PC-3 (cell line): ENCODE results near the gene NAA25. TPM values are rescaled to one million over a fixed set of nuclear protein-coding genes. Genes with fewer than 3 reads are reported as not detected.

Experiments
- ATAC-seq: fragments of 200-7000 bp; cut with Tn5 transposase; 2 replicates; pipeline ENCODE4 v1.9.1; 2020; ENCODE audit warnings: mild to moderate bottlenecking, moderate library complexity
- BruUV-seq: library from RNA; stranded (reverse); fragments of 400-500 nt; replicated peaks from 2 replicates; lab custom pipeline; 2021; lab: Mats Ljungman, UMichigan
- CTCF ChIA-PET: fragments of 300-600 bp; sonication (Branson Sonifier 250); formaldehyde crosslinking; loops from one replicate; lab custom pipeline; 2022; ENCODE audit warnings: antibody characterized with exemption; lab: Charles Lee
- POLR2A ChIA-PET: fragments of 300-600 bp; sonication (Branson Sonifier 250); formaldehyde crosslinking; loops from one replicate; lab custom pipeline; 2022; ENCODE audit warnings: antibody characterized with exemption; ENCODE audit not compliant: unreplicated experiment; lab: Charles Lee
- DNase-seq: peaks from one replicate; pipeline ENCODE4 v3.0.0-alpha.2; 2015
- H2AFZ ChIP-seq: fragments of 300-600 bp; sonication (generic); 2 replicates; pipeline ENCODE4 v1.6.0; 2016; ENCODE audit warnings: antibody characterized with exemption, low read length
- H3F3A ChIP-seq: fragments of 300-600 bp; sonication (generic); one replicate; pipeline ENCODE4 v1.6.0; 2017; ENCODE audit warnings: antibody characterized with exemption, low read length, control low read depth, mild to moderate bottlenecking; ENCODE audit not compliant: unreplicated experiment
- H3K27ac ChIP-seq: fragments of 300-600 bp; sonication (generic); 2 replicates; pipeline ENCODE4 v1.5.1; 2016; ENCODE audit warnings: mild to moderate bottlenecking, low read length
- H3K27me3 ChIP-seq: fragments of 300-600 bp; sonication (generic); 2 replicates; pipeline ENCODE4 v1.6.1; 2016; ENCODE audit warnings: low read length, mixed read lengths
- H3K36me3 ChIP-seq: fragments of 300-600 bp; sonication (generic); 2 replicates; pipeline ENCODE4 v1.6.1; 2016; ENCODE audit warnings: low read depth, mixed run types, low read length, mixed read lengths
- H3K4me1 ChIP-seq: fragments of 300-600 bp; sonication (generic); 2 replicates; pipeline ENCODE4 v1.5.1; 2016; ENCODE audit warnings: low read length; ENCODE audit not compliant: insufficient read depth
- H3K4me2 ChIP-seq: fragments of 300-600 bp; sonication (generic); 2 replicates; pipeline ENCODE4 v1.6.0; 2016; ENCODE audit warnings: low read length
- H3K4me3 ChIP-seq: fragments of 300-600 bp; sonication (generic); 2 replicates; pipeline ENCODE4 v1.5.1; 2016; ENCODE audit warnings: mild to moderate bottlenecking, low read length, mixed read lengths
- H3K79me2 ChIP-seq: fragments of 300-600 bp; sonication (generic); 2 replicates; pipeline ENCODE4 v1.6.1; 2017; ENCODE audit warnings: low read length, mixed read lengths
- H3K9ac ChIP-seq: fragments of 300-600 bp; sonication (generic); 2 replicates; pipeline ENCODE4 v1.6.0; 2016; ENCODE audit warnings: mild to moderate bottlenecking, low read length
- H3K9me2 ChIP-seq: fragments of 300-600 bp; sonication (generic); replicated peaks from 2 replicates; pipeline ENCODE4 v1.6.1; 2016; ENCODE audit warnings: mixed run types, low read length, mixed read lengths
- H3K9me3 ChIP-seq: fragments of 300-600 bp; sonication (generic); 2 replicates; pipeline ENCODE4 v1.6.1; 2016; ENCODE audit warnings: low read length, mixed read lengths
- H4K20me1 ChIP-seq: fragments of 300-600 bp; sonication (generic); 2 replicates; pipeline ENCODE4 v1.6.1; 2016; ENCODE audit warnings: low read length, mixed read lengths
- CTCF ChIP-seq: fragments of 300-600 bp; sonication (generic); conservative IDR thresholded peaks from 2 replicates; pipeline ENCODE4 v1.5.1; 2017; ENCODE audit warnings: antibody characterized with exemption, low read depth, mild to moderate bottlenecking, low read length
- EZH2 ChIP-seq: fragments of 300-600 bp; sonication (generic); IDR thresholded peaks from one replicate; pipeline ENCODE4 v1.6.1; 2017; ENCODE audit warnings: antibody characterized with exemption, mild to moderate bottlenecking, low read length; ENCODE audit not compliant: unreplicated experiment
- EZH2phosphoT487 ChIP-seq: fragments of 300-600 bp; sonication (generic); IDR thresholded peaks from 2 replicates; pipeline ENCODE4 v1.6.1; 2018; ENCODE audit warnings: mild to moderate bottlenecking, antibody characterized with exemption, low read length, borderline replicate concordance
- intact Hi-C: fragments of 100-400 bp; cut with micrococcal nuclease; formaldehyde crosslinking; loops from 2 replicates; pipeline ENCODE4 v1.9.0; 2023
- total RNA-seq: library from RNA; depleted of rRNA; stranded (reverse); fragments of >200 nt; gene quantifications from 2 replicates; pipeline ENCODE4 v1.2.3, GENCODE V29; 2014

NAA25 gene
- total RNA-seq, 1 experiment from 2014 or later, result 33.3 TPM

GRCh38 chr12:112008918-112009317 is 99.7 kb downstream of the NAA25 start:
- peaks cover 25% of the 10 kb centered on the region for H3K4me1 ChIP-seq
- no peaks in the 10 kb centered on the region for H4K20me1 ChIP-seq
- POLR2A ChIA-PET, result no interaction called here
- no peaks in the 10 kb centered on the region for H3F3A ChIP-seq
- peaks cover 24% of the 10 kb centered on the region for H3K79me2 ChIP-seq
- H3K9me3 ChIP-seq, result no peaks in the 10 kb centered on the region
- no peak overlapping the region for H2AFZ ChIP-seq
- no TSS peak for BruUV-seq
- no peaks in the 10 kb centered on the region for H3K36me3 ChIP-seq
- no peaks in the 10 kb centered on the region for H3K9me2 ChIP-seq
- no peak overlapping the region for H3K27ac ChIP-seq
- CTCF ChIA-PET, result no interaction called here
- intact Hi-C loops, result loop anchor here (2.0 kb wide), 1 partner anchor 54 kb away; no protein-coding TSS in a partner anchor
- TF ChIP-seq CTCF (no peak), EZH2phosphoT487 (no peak), EZH2 (no peak)
- DNase-seq (no peak), ATAC-seq (peak; percentile 8)
- no peak overlapping the region for H3K4me2 ChIP-seq
- no peaks in the 10 kb centered on the region for H3K27me3 ChIP-seq
- H3K4me3 ChIP-seq, result no peak overlapping the region
- H3K9ac ChIP-seq, result no peak overlapping the region

GRCh38 chr12:112007945-112008344 is 100.6 kb downstream of the NAA25 start:
- Histone ChIP-seq H3K36me3 (no peaks in the 10 kb centered on the region), H3K9me2 (no peaks in the 10 kb centered on the region), H3K4me1 (peaks cover 25% of the 10 kb centered on the region), H3K27ac (no peak overlapping the region), H3K27me3 (no peaks in the 10 kb centered on the region), H3K79me2 (peaks cover 18% of the 10 kb centered on the region), H2AFZ (no peak overlapping the region), H3K4me2 (no peak overlapping the region), H3F3A (no peaks in the 10 kb centered on the region), H3K9me3 (no peaks in the 10 kb centered on the region), H3K4me3 (no peak overlapping the region), H3K9ac (no peak overlapping the region), H4K20me1 (no peaks in the 10 kb centered on the region)
- no peak for TF ChIP-seq CTCF
- DNase-seq (no peak), ATAC-seq (no peak)
- POLR2A ChIA-PET, result no interaction called here
- BruUV-seq, result no TSS peak
- CTCF ChIA-PET, result no interaction called here
- intact Hi-C loops, result loop anchor here (2.0 kb wide), 1 partner anchor 53 kb away; no protein-coding TSS in a partner anchor

- peak overlapping the region; percentile 66 for H3K4me2 ChIP-seq
- H3K4me1 ChIP-seq, result peaks cover 10% of the 10 kb centered on the region
- POLR2A ChIA-PET, result interaction anchor here (0.6 kb wide), 1 partner anchor 18 kb away, joined by 4 read pairs; no protein-coding TSS in a partner anchor
- no peaks in the 10 kb centered on the region for H4K20me1 ChIP-seq
- H3K27me3 ChIP-seq, result no peaks in the 10 kb centered on the region
- TF ChIP-seq EZH2, result no peak
- TF ChIP-seq EZH2phosphoT487, result no peak
- TF ChIP-seq CTCF, result no peak
- H2AFZ ChIP-seq, result peak overlapping the region; percentile 56
- no peaks in the 10 kb centered on the region for H3K79me2 ChIP-seq
- peak overlapping the region; percentile 26; the same call in 1 of the 2 replicates for H3K4me3 ChIP-seq
- no peaks in the 10 kb centered on the region for H3K9me2 ChIP-seq
- BruUV-seq, result no TSS peak
- CTCF ChIA-PET, result no interaction called here
- ATAC-seq (peak; percentile 70), DNase-seq (peak; percentile 47)
- no peak overlapping the region for H3K9ac ChIP-seq
- intact Hi-C loops, result no loop called here
- no peak overlapping the region for H3K27ac ChIP-seq
- H3K36me3 ChIP-seq, result no peaks in the 10 kb centered on the region
- H3K9me3 ChIP-seq, result no peaks in the 10 kb centered on the region
- H3F3A ChIP-seq, result no peaks in the 10 kb centered on the region
Observed at GRCh38 chr12:112005419-112006395, 102.9 kb downstream of the NAA25 start.
